GM23338 (cell line): Measurements from ENCODE around the gene FBXO17. TPM values are rescaled to one million over a fixed set of nuclear protein-coding genes. Genes with fewer than 3 reads are reported as not detected.
A peak's percentile ranks its signal among the peaks of the same experiment; 100 is the strongest.

ENCODE experiments used
- ATAC-seq: fragments of 200-7000 bp; cut with Tn5 transposase; 3 replicates; pipeline ENCODE4 v1.9.1; 2020
- DNase-seq: peaks from one replicate; pipeline ENCODE4 v3.0.0-alpha.2; 2015; ENCODE audit warnings: low spot score
- H2AFZ ChIP-seq: fragments of 200-600 bp; sonication (generic); 2 replicates; pipeline ENCODE4 v1.8.0; 2016; ENCODE audit warnings: antibody characterized with exemption, mild to moderate bottlenecking, moderate library complexity
- H3F3A ChIP-seq: fragments of 200-600 bp; sonication (generic); replicated peaks from 2 replicates; pipeline ENCODE4 v1.8.0; 2017; ENCODE audit warnings: antibody characterized with exemption, mixed run types, low read depth
- H3K27ac ChIP-seq: fragments of 200-600 bp; sonication (generic); 2 replicates; pipeline ENCODE4 v1.6.1; 2016; ENCODE audit warnings: low read depth
- H3K27me3 ChIP-seq: fragments of 200-600 bp; sonication (generic); 2 replicates; pipeline ENCODE4 v1.8.0; 2016; ENCODE audit warnings: mild to moderate bottlenecking, mixed run types, moderate library complexity; ENCODE audit not compliant: insufficient read depth
- H3K36me3 ChIP-seq: fragments of 200-600 bp; sonication (generic); 2 replicates; pipeline ENCODE4 v1.8.0; 2016; ENCODE audit warnings: mild to moderate bottlenecking; ENCODE audit not compliant: insufficient read depth
- H3K4me1 ChIP-seq: fragments of 200-600 bp; sonication (generic); 2 replicates; pipeline ENCODE4 v1.8.0; 2016; ENCODE audit warnings: mild to moderate bottlenecking, moderate library complexity; ENCODE audit not compliant: insufficient read depth
- H3K4me2 ChIP-seq: fragments of 200-600 bp; sonication (generic); 2 replicates; pipeline ENCODE4 v1.7.1; 2017; ENCODE audit warnings: mixed run types
- H3K4me3 ChIP-seq: fragments of 200-600 bp; sonication (generic); 2 replicates; pipeline ENCODE4 v1.6.1; 2016; ENCODE audit warnings: mixed run types
- H3K79me2 ChIP-seq: fragments of 200-600 bp; sonication (generic); replicated peaks from 2 replicates; pipeline ENCODE4 v1.8.0; 2017; ENCODE audit warnings: mild to moderate bottlenecking; ENCODE audit not compliant: insufficient read depth
- H3K9me2 ChIP-seq: fragments of 200-600 bp; sonication (generic); 2 replicates; pipeline ENCODE4 v1.8.0; 2017; ENCODE audit not compliant: insufficient read depth
- H4K20me1 ChIP-seq: fragments of 200-600 bp; sonication (generic); replicated peaks from 2 replicates; pipeline ENCODE4 v1.8.0; 2017; ENCODE audit warnings: mild to moderate bottlenecking; ENCODE audit not compliant: insufficient read depth
- H3K27ac Mint-ChIP-seq: 2 replicates; pipeline ENCODE4 v1.8.0; 2020; ENCODE audit warnings: inconsistent platforms, mild to moderate bottlenecking, moderate library complexity, mixed read lengths
- H3K27me3 Mint-ChIP-seq: 3 replicates; pipeline ENCODE4 v1.8.0; 2022; ENCODE audit warnings: low read depth, mild to moderate bottlenecking, moderate library complexity, mixed read lengths, inconsistent platforms; ENCODE audit not compliant: insufficient read depth, poor library complexity
- H3K36me3 Mint-ChIP-seq: 3 replicates; pipeline ENCODE4 v1.8.0; 2021; ENCODE audit warnings: low read depth, mild to moderate bottlenecking, inconsistent platforms, moderate library complexity, mixed read lengths
- H3K4me1 Mint-ChIP-seq: 3 replicates; pipeline ENCODE4 v1.8.0; 2020; ENCODE audit warnings: mild to moderate bottlenecking, inconsistent platforms, mixed read lengths
- H3K4me3 Mint-ChIP-seq: 3 replicates; pipeline ENCODE4 v1.8.0; 2021; ENCODE audit warnings: moderate library complexity, mild to moderate bottlenecking, inconsistent platforms, mixed read lengths
- H3K9me3 Mint-ChIP-seq: 3 replicates; pipeline ENCODE4 v1.8.0; 2020; ENCODE audit warnings: moderate library complexity, mild to moderate bottlenecking, inconsistent platforms, mixed read lengths
- CREB1 ChIP-seq: fragments of 250-450 bp; sonication (Bioruptor Pico); IDR thresholded peaks from 2 replicates; pipeline ENCODE4 v1.5.0; 2020; ENCODE audit warnings: low read depth, mild to moderate bottlenecking, moderate library complexity
- CTCF ChIP-seq, 2 experiments: fragments of 200-600 bp in 1 of 2; sonication (generic) in 1 of 2; conservative IDR thresholded peaks; 2 replicates each; pipeline versions ENCODE4 v1.5.1 to v1.6.1; 2016 to 2017; ENCODE audit warnings: antibody characterized with exemption in 2 of 2, low read depth in 2 of 2, mild to moderate bottlenecking in 2 of 2, moderate library complexity in 1 of 2
- EZH2 ChIP-seq: fragments of 200-600 bp; sonication (generic); IDR thresholded peaks from one replicate; pipeline ENCODE4 v1.8.0; 2017; ENCODE audit warnings: antibody characterized with exemption, mild to moderate bottlenecking, low read depth; ENCODE audit not compliant: unreplicated experiment
- EZH2phosphoT487 ChIP-seq: fragments of 200-600 bp; sonication (generic); IDR thresholded peaks from one replicate; pipeline ENCODE4 v1.8.1; 2018; ENCODE audit warnings: antibody characterized with exemption; ENCODE audit not compliant: unreplicated experiment
- JUNB ChIP-seq: IDR thresholded peaks from one replicate; pipeline ENCODE4 v1.6.1; 2016; ENCODE audit warnings: antibody characterized with exemption; ENCODE audit not compliant: unreplicated experiment
- NANOG ChIP-seq: IDR thresholded peaks from 2 replicates; pipeline ENCODE4 v1.6.1; 2016; ENCODE audit warnings: antibody characterized with exemption, borderline replicate concordance
- POLR2AphosphoS5 ChIP-seq: IDR thresholded peaks from 2 replicates; pipeline ENCODE4 v1.6.1; 2016; ENCODE audit warnings: antibody characterized with exemption, low read depth
- STAT1 ChIP-seq: IDR thresholded peaks from one replicate; pipeline ENCODE4 v1.6.1; 2016; ENCODE audit warnings: antibody characterized with exemption; ENCODE audit not compliant: unreplicated experiment
- ZNF114 ChIP-seq: fragments of 250-450 bp; sonication (Bioruptor Pico); IDR thresholded peaks from 2 replicates; pipeline ENCODE4 v1.5.0; 2020; ENCODE audit warnings: mild to moderate bottlenecking, moderate library complexity
- ZNF331 ChIP-seq: fragments of 250-450 bp; sonication (Bioruptor Pico); IDR thresholded peaks from 2 replicates; pipeline ENCODE4 v1.5.0; 2020; ENCODE audit warnings: low read depth, mild to moderate bottlenecking, moderate library complexity
- polyA plus RNA-seq: library from polyadenylated mRNA; unstranded; fragments of >200 nt; fragmentation: Nextera tagmentation; extraction: Ambion mirVana; gene quantifications from 2 replicates; pipeline ENCODE4 v1.2.1, GENCODE V29; 2016
- total RNA-seq: library from RNA; depleted of rRNA; stranded (reverse); fragments of >200 nt; shearing (Covaris generic); gene quantifications from 2 replicates; pipeline ENCODE4 v1.2.3, GENCODE V29; 2014
- TF ChIP-seq, protein P1 (sequence below): IDR thresholded peaks from one replicate; pipeline ENCODE4 v1.6.1; 2018; ENCODE audit warnings: antibody characterized with exemption; ENCODE audit not compliant: unreplicated experiment
- TF ChIP-seq, protein P2 (sequence below): fragments of 250-450 bp; sonication (Bioruptor Pico); IDR thresholded peaks from 2 replicates; pipeline ENCODE4 v1.5.0; 2020; ENCODE audit warnings: mild to moderate bottlenecking, moderate library complexity

Gene FBXO17
- total and polyA plus RNA-seq, 2 experiments from 2014 or later = 17.2 to 29.0 TPM

DNA sequence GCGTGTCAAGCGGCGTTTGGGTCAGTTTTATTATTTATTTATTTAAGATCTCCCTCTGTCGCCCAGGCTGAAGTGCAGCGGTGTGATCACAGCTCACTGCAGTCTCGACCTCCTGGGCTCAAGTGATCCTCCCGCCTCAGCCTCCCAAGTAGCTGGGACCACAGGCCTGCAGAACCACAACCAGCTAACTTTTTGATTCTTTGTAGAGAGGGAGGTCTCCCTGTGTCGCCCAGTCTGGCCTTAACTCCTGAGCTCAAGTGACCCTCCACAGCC lies 44.1 kb downstream of the FBXO17 start:
- Histone ChIP-seq H3K79me2 (peaks cover 43% of the 10 kb centered on the region), H3K4me1 (peaks cover 8% of the 10 kb centered on the region), H2AFZ (no peak overlapping the region), H3K4me2 (peak overlapping the region; percentile 99), H3K27me3 (no peaks in the 10 kb centered on the region), H3K36me3 (peaks cover 10% of the 10 kb centered on the region; the same call in 1 of the 2 replicates), H3K4me3 (peak overlapping the region; percentile 100), H4K20me1 (peaks cover 9% of the 10 kb centered on the region; the same call in 1 of the 2 replicates), H3F3A (peaks cover 4% of the 10 kb centered on the region; the same call in 1 of the 2 replicates), H3K27ac (no peak overlapping the region), H3K9me2 (no peaks in the 10 kb centered on the region)
- H3K36me3 Mint-ChIP-seq = peaks cover 68% of the 10 kb centered on the region
- H3K27ac Mint-ChIP-seq = peak overlapping the region; percentile 99; the same call in 1 of the 2 replicates
- H3K4me3 Mint-ChIP-seq = peak overlapping the region; percentile 100
- DNase-seq (no peak), ATAC-seq (no peak)
- peaks cover 6% of the 10 kb centered on the region for H3K27me3 Mint-ChIP-seq
- H3K9me3 Mint-ChIP-seq = peaks cover 32% of the 10 kb centered on the region
- H3K4me1 Mint-ChIP-seq = peaks cover 8% of the 10 kb centered on the region; the same call in 2 of the 3 replicates
- TF ChIP-seq CREB1 (CRISPR knock-in tag) (no peak), STAT1 (no peak), CTCF (conservative IDR thresholded peaks at IDR 0.05; ENCODE audit: low read depth in 2 of 2) (no peak), POLR2AphosphoS5 (no peak), ZNF331 (CRISPR knock-in tag) (no peak), NANOG (no peak), ZNF114 (no peak), EZH2phosphoT487 (no peak), JUNB (no peak), EZH2 (no peak)
- TF ChIP-seq, protein P1, sequence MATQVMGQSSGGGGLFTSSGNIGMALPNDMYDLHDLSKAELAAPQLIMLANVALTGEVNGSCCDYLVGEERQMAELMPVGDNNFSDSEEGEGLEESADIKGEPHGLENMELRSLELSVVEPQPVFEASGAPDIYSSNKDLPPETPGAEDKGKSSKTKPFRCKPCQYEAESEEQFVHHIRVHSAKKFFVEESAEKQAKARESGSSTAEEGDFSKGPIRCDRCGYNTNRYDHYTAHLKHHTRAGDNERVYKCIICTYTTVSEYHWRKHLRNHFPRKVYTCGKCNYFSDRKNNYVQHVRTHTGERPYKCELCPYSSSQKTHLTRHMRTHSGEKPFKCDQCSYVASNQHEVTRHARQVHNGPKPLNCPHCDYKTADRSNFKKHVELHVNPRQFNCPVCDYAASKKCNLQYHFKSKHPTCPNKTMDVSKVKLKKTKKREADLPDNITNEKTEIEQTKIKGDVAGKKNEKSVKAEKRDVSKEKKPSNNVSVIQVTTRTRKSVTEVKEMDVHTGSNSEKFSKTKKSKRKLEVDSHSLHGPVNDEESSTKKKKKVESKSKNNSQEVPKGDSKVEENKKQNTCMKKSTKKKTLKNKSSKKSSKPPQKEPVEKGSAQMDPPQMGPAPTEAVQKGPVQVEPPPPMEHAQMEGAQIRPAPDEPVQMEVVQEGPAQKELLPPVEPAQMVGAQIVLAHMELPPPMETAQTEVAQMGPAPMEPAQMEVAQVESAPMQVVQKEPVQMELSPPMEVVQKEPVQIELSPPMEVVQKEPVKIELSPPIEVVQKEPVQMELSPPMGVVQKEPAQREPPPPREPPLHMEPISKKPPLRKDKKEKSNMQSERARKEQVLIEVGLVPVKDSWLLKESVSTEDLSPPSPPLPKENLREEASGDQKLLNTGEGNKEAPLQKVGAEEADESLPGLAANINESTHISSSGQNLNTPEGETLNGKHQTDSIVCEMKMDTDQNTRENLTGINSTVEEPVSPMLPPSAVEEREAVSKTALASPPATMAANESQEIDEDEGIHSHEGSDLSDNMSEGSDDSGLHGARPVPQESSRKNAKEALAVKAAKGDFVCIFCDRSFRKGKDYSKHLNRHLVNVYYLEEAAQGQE = no peak
- TF ChIP-seq, protein P2, sequence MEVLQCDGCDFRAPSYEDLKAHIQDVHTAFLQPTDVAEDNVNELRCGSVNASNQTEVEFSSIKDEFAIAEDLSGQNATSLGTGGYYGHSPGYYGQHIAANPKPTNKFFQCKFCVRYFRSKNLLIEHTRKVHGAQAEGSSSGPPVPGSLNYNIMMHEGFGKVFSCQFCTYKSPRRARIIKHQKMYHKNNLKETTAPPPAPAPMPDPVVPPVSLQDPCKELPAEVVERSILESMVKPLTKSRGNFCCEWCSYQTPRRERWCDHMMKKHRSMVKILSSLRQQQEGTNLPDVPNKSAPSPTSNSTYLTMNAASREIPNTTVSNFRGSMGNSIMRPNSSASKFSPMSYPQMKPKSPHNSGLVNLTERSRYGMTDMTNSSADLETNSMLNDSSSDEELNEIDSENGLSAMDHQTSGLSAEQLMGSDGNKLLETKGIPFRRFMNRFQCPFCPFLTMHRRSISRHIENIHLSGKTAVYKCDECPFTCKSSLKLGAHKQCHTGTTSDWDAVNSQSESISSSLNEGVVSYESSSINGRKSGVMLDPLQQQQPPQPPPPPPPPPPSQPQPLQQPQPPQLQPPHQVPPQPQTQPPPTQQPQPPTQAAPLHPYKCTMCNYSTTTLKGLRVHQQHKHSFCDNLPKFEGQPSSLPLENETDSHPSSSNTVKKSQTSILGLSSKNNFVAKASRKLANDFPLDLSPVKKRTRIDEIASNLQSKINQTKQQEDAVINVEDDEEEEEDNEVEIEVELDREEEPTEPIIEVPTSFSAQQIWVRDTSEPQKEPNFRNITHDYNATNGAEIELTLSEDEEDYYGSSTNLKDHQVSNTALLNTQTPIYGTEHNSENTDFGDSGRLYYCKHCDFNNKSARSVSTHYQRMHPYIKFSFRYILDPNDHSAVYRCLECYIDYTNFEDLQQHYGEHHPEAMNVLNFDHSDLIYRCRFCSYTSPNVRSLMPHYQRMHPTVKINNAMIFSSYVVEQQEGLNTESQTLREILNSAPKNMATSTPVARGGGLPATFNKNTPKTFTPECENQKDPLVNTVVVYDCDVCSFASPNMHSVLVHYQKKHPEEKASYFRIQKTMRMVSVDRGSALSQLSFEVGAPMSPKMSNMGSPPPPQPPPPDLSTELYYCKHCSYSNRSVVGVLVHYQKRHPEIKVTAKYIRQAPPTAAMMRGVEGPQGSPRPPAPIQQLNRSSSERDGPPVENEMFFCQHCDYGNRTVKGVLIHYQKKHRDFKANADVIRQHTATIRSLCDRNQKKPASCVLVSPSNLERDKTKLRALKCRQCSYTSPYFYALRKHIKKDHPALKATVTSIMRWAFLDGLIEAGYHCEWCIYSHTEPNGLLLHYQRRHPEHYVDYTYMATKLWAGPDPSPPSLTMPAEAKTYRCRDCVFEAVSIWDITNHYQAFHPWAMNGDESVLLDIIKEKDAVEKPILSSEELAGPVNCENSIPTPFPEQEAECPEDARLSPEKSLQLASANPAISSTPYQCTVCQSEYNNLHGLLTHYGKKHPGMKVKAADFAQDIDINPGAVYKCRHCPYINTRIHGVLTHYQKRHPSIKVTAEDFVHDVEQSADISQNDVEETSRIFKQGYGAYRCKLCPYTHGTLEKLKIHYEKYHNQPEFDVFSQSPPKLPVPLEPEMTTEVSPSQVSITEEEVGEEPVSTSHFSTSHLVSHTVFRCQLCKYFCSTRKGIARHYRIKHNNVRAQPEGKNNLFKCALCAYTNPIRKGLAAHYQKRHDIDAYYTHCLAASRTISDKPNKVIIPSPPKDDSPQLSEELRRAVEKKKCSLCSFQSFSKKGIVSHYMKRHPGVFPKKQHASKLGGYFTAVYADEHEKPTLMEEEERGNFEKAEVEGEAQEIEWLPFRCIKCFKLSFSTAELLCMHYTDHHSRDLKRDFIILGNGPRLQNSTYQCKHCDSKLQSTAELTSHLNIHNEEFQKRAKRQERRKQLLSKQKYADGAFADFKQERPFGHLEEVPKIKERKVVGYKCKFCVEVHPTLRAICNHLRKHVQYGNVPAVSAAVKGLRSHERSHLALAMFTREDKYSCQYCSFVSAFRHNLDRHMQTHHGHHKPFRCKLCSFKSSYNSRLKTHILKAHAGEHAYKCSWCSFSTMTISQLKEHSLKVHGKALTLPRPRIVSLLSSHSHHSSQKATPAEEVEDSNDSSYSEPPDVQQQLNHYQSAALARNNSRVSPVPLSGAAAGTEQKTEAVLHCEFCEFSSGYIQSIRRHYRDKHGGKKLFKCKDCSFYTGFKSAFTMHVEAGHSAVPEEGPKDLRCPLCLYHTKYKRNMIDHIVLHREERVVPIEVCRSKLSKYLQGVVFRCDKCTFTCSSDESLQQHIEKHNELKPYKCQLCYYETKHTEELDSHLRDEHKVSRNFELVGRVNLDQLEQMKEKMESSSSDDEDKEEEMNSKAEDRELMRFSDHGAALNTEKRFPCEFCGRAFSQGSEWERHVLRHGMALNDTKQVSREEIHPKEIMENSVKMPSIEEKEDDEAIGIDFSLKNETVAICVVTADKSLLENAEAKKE = no peak
